BLaER1 treated with 17β-estradiol and CSF1 and Interleukin-3, amounts not matched to agents 10 nM and 100 nM (cell line): Measurements from ENCODE around the gene ATPAF1.
A peak's percentile ranks its signal among the peaks of the same experiment; 100 is the strongest.

ENCODE experiments used
- H3K27ac ChIP-seq, 11 experiments: shearing (Covaris generic); formaldehyde crosslinking; 2 replicates each; pipeline ENCODE4 v1.8.1; 2022
- H3K27me3 ChIP-seq, 11 experiments: shearing (Covaris generic); formaldehyde crosslinking; 2 replicates each; pipeline ENCODE4 v1.8.1; 2022
- H3K36me3 ChIP-seq, 11 experiments: shearing (Covaris generic); formaldehyde crosslinking; 2 replicates each; pipeline ENCODE4 v1.8.1; 2022
- H3K4me1 ChIP-seq, 10 experiments: shearing (Covaris generic); formaldehyde crosslinking; 2 replicates each; pipeline ENCODE4 v1.8.1; 2022
- H3K4me2 ChIP-seq, 11 experiments: shearing (Covaris generic); formaldehyde crosslinking; 2 replicates each; pipeline ENCODE4 v1.8.1; 2022
- H3K4me3 ChIP-seq, 10 experiments: shearing (Covaris generic); formaldehyde crosslinking; 2 replicates each; pipeline ENCODE4 v1.8.1; 2022
- H3K9ac ChIP-seq, 11 experiments: shearing (Covaris generic); formaldehyde crosslinking; 2 replicates each; pipeline ENCODE4 v1.8.1; 2022
- H3K9me3 ChIP-seq, 11 experiments: shearing (Covaris generic); formaldehyde crosslinking; replicated peaks in 1 of 11; 2 replicates each; pipeline ENCODE4 v1.8.1; 2022
- H4K20me1 ChIP-seq, 11 experiments: shearing (Covaris generic); formaldehyde crosslinking; 2 replicates each; pipeline ENCODE4 v1.8.1; 2022
- Cebpa-rat ChIP-seq, 11 experiments: shearing (Covaris generic); IDR thresholded peaks; 2 replicates each; pipeline ENCODE4 v1.8.1; 2022

The ATPAF1 gene

GRCh38 chr1:46611691-46612221 lies 56.4 kb downstream of the ATPAF1 start:
- peak overlapping the region; percentile 24 to 99 (median 95); a peak in 19 of 22 replicates for H3K4me2 ChIP-seq
- peak overlapping the region in 8 of 11 experiments; percentile 17 to 87 (median 56); a peak in 12 of 22 replicates for H3K27ac ChIP-seq

GRCh38 chr1:46607345-46608130 lies 60.6 kb downstream of the ATPAF1 start:
- Histone ChIP-seq H3K36me3 (peaks cover 22 to 71% (median 40%) of the 10 kb centered on the region in 11 experiments), H4K20me1 (peaks cover 0 to 43% (median 10%) of the 10 kb centered on the region in 11 experiments; a peak in 9 of 22 replicates), H3K4me2 (no peak overlapping the region), H3K4me3 (no peak overlapping the region), H3K27ac (no peak overlapping the region), H3K9me3 (no peaks in the 10 kb centered on the region), H3K4me1 (peaks cover 37 to 78% (median 47%) of the 10 kb centered on the region in 10 experiments), H3K27me3 (no peaks in the 10 kb centered on the region), H3K9ac (no peak overlapping the region)
- no peak for TF ChIP-seq Cebpa-rat (IDR thresholded peaks at IDR 0.05)

More at GRCh38 chr1:46611691-46612221, 56.4 kb downstream of the ATPAF1 start:
- H3K36me3 ChIP-seq: peaks cover 22 to 62% (median 47%) of the 10 kb centered on the region in 11 experiments
- no peaks in the 10 kb centered on the region for H3K27me3 ChIP-seq
- peak overlapping the region in 8 of 11 experiments; percentile 23 to 87 (median 47); a peak in 12 of 22 replicates for H3K9ac ChIP-seq
- peaks cover 50 to 79% (median 54%) of the 10 kb centered on the region in 10 experiments for H3K4me1 ChIP-seq
- H4K20me1 ChIP-seq: peaks cover 0 to 58% (median 15%) of the 10 kb centered on the region in 11 experiments; a peak in 11 of 22 replicates
- H3K4me3 ChIP-seq: peak overlapping the region in 4 of 10 experiments; percentile 32 to 85 (median 68); a peak in 8 of 20 replicates
- no peaks in the 10 kb centered on the region for H3K9me3 ChIP-seq
- TF ChIP-seq Cebpa-rat (IDR thresholded peaks at IDR 0.05): no peak

GRCh38 chr1:46606255-46606965 lies 61.8 kb downstream of the ATPAF1 start:
- Histone ChIP-seq H3K27ac (no peak overlapping the region), H3K9ac (no peak overlapping the region), H3K4me1 (peaks cover 27 to 78% (median 47%) of the 10 kb centered on the region in 10 experiments), H3K27me3 (no peaks in the 10 kb centered on the region), H3K36me3 (peaks cover 22 to 67% (median 34%) of the 10 kb centered on the region in 11 experiments), H3K4me3 (no peak overlapping the region), H3K9me3 (no peaks in the 10 kb centered on the region), H4K20me1 (peaks cover 0 to 35% (median 4%) of the 10 kb centered on the region in 11 experiments; a peak in 9 of 22 replicates), H3K4me2 (peak overlapping the region in 5 of 11 experiments; percentile 0 to 98 (median 88); a peak in 6 of 22 replicates)
- TF ChIP-seq Cebpa-rat (IDR thresholded peaks at IDR 0.05): no peak

GRCh38 chr1:46605232-46605631 lies 62.9 kb downstream of the ATPAF1 start:
- Histone ChIP-seq H3K9me3 (no peaks in the 10 kb centered on the region), H3K4me3 (peak overlapping the region in 3 of 10 experiments; percentile 80 to 84 (median 81); a peak in 1 of 20 replicates), H3K9ac (peak overlapping the region in 4 of 11 experiments; percentile 13 to 94 (median 88); a peak in 4 of 22 replicates), H3K36me3 (peaks cover 22 to 57% (median 30%) of the 10 kb centered on the region in 11 experiments), H3K27me3 (no peaks in the 10 kb centered on the region), H3K4me1 (peaks cover 32 to 78% (median 54%) of the 10 kb centered on the region in 10 experiments), H3K4me2 (peak overlapping the region; percentile 75 to 99 (median 91); a peak in 18 of 22 replicates), H4K20me1 (peaks cover 0 to 23% (median 0%) of the 10 kb centered on the region in 11 experiments; a peak in 7 of 22 replicates), H3K27ac (peak overlapping the region in 3 of 11 experiments; percentile 74 to 99 (median 81); a peak in 6 of 22 replicates)
- no peak for TF ChIP-seq Cebpa-rat (IDR thresholded peaks at IDR 0.05)

GRCh38 chr1:46603858-46604549 lies 64.2 kb downstream of the ATPAF1 start, which contains the start of gene MKNK1:
Gene MKNK1 (minus strand): TSS chr1:46604268. CDS start chr1:46583327, 20,941 bp downstream.
- Histone ChIP-seq H3K4me3 (peak within 1 kb of the TSS; percentile 64 to 89 (median 82)), H3K9ac (peak within 1 kb of the TSS; percentile 75 to 94 (median 86)), H3K27ac (peak within 1 kb of the TSS; percentile 69 to 99 (median 77)), H3K27me3 (no peaks in the 10 kb centered on the region), H4K20me1 (peaks cover 0 to 11% (median 0%) of the 10 kb centered on the region in 11 experiments; a peak in 4 of 22 replicates), H3K4me2 (peak within 1 kb of the TSS; percentile 75 to 99 (median 93)), H3K9me3 (no peaks in the 10 kb centered on the region), H3K4me1 (peaks cover 44 to 79% (median 66%) of the 10 kb centered on the region in 10 experiments), H3K36me3 (peaks cover 14 to 48% (median 18%) of the 10 kb centered on the region in 11 experiments)
- no peak for TF ChIP-seq Cebpa-rat (IDR thresholded peaks at IDR 0.05)

- Histone ChIP-seq H3K36me3 (peaks cover 8 to 48% (median 16%) of the 10 kb centered on the region in 11 experiments; a peak in 21 of 22 replicates), H3K9me3 (no peaks in the 10 kb centered on the region), H3K4me1 (peaks cover 44 to 84% (median 71%) of the 10 kb centered on the region in 10 experiments), H3K27me3 (no peaks in the 10 kb centered on the region), H4K20me1 (peaks cover 0 to 9% (median 0%) of the 10 kb centered on the region in 11 experiments; a peak in 4 of 22 replicates), H3K4me3 (peak overlapping the region; percentile 64 to 89 (median 82)), H3K27ac (peak overlapping the region; percentile 69 to 99 (median 77)), H3K4me2 (peak overlapping the region; percentile 75 to 99 (median 93)), H3K9ac (peak overlapping the region; percentile 75 to 94 (median 86))
- no peak for TF ChIP-seq Cebpa-rat (IDR thresholded peaks at IDR 0.05)
Measured at GRCh38 chr1:46603481-46603857, 64.7 kb downstream of the ATPAF1 start.

- H3K9me3 ChIP-seq: no peaks in the 10 kb centered on the region
- H4K20me1 ChIP-seq: peaks cover 0 to 9% (median 0%) of the 10 kb centered on the region in 11 experiments; a peak in 4 of 22 replicates
- no peaks in the 10 kb centered on the region for H3K27me3 ChIP-seq
- H3K27ac ChIP-seq: peak overlapping the region in 5 of 11 experiments; percentile 4 to 99 (median 95); a peak in 9 of 22 replicates
- peak overlapping the region in 3 of 11 experiments; percentile 13 to 94 (median 89); a peak in 4 of 22 replicates for H3K9ac ChIP-seq
- H3K4me3 ChIP-seq: peak overlapping the region in 4 of 10 experiments; percentile 13 to 87 (median 75); a peak in 6 of 20 replicates
- H3K4me2 ChIP-seq: peak overlapping the region in 10 of 11 experiments; percentile 11 to 99 (median 93); a peak in 19 of 22 replicates
- TF ChIP-seq Cebpa-rat (IDR thresholded peaks at IDR 0.05): no peak
- H3K36me3 ChIP-seq: peaks cover 0 to 50% (median 10%) of the 10 kb centered on the region in 11 experiments; a peak in 8 of 22 replicates
- peaks cover 44 to 94% (median 83%) of the 10 kb centered on the region in 10 experiments for H3K4me1 ChIP-seq
Measured at GRCh38 chr1:46601257-46602007, 66.7 kb downstream of the ATPAF1 start.
